Body of pancreas (tissue), 4 donors: Measurements from ENCODE around the gene COL23A1. TPM values are rescaled to one million over a fixed set of nuclear protein-coding genes. Genes with fewer than 3 reads are reported as not detected.

Experiments used
- ATAC-seq: fragments of 150-250 bp; one replicate; pipeline ENCODE4 v1.9.1; 2016
- DNase-seq, 4 donors: peaks; one replicate each; pipeline ENCODE4 v3.0.0-alpha.2; 2019
- H3K27ac ChIP-seq, 4 donors: fragments of 200-600 bp; sonication (generic); 1 replicate in 3 of 4; 2 replicates in 1 of 4; pipeline versions ENCODE4 v1.5.1 to v1.6.1; 2016 to 2019; ENCODE audit warnings: mild to moderate bottlenecking in 1 of 4, mixed read lengths in 1 of 4, moderate library complexity in 1 of 4
- H3K27me3 ChIP-seq, 2 donors: fragments of 200-600 bp; sonication (generic); one replicate each; pipeline ENCODE4 v1.6.0; 2016; ENCODE audit warnings: mild to moderate bottlenecking in 1 of 2
- H3K36me3 ChIP-seq, 2 donors: fragments of 200-600 bp; sonication (generic); replicated peaks in 1 of 2; 2 replicates each; pipeline ENCODE4 v1.5.1; 2016; ENCODE audit warnings: low read depth in 2 of 2; ENCODE audit not compliant: insufficient read depth in 1 of 2
- H3K4me1 ChIP-seq: fragments of 200-600 bp; sonication (generic); one replicate; pipeline ENCODE4 v1.6.0; 2016
- H3K4me3 ChIP-seq, 2 donors: fragments of 200-600 bp; sonication (generic); 1 replicate in 1 of 2; 2 replicates in 1 of 2; pipeline ENCODE4 v1.5.1; 2016 to 2019
- H3K9me3 ChIP-seq, 3 donors: fragments of 200-600 bp; sonication (generic); 1 replicate in 2 of 3; 2 replicates in 1 of 3; pipeline ENCODE4 v1.5.1; 2016
- CTCF ChIP-seq, 7 experiments: fragments of 450-650 bp in 4 of 7; fragments of 200-600 bp in 3 of 7; sonication (generic) in 3 of 7; IDR thresholded peaks; one replicate each; pipeline ENCODE4 v1.5.1; 2016 to 2019; ENCODE audit warnings: antibody characterized with exemption in 7 of 7
- POLR2A ChIP-seq, 3 donors: fragments of 450-650 bp; IDR thresholded peaks; one replicate each; pipeline ENCODE4 v1.6.1; 2016; ENCODE audit warnings: antibody characterized with exemption in 3 of 3, mild to moderate bottlenecking in 2 of 3
- WGBS, 2 donors: methylation state at CpG; one replicate each; pipeline ENCODE4 v1.1.5; 2017; 5-methylcytosine and 5-hydroxymethylcytosine counted together
- intact Hi-C: fragments of 100-400 bp; cut with DNase I; formaldehyde crosslinking; loops from one replicate; pipeline ENCODE4 v1.15.1; 2023
- total RNA-seq, 2 donors: library from RNA; depleted of rRNA; stranded (reverse); fragments of >200 nt; gene quantifications; one replicate each; pipeline ENCODE4 v1.1.0, GENCODE V29; 2016

The COL23A1 gene
- total RNA-seq, 2 donors from 2014 or later = not detected

- TF ChIP-seq POLR2A (IDR thresholded peaks at IDR 0.05) = no peak
- no peak for TF ChIP-seq CTCF (IDR thresholded peaks at IDR 0.05)
- no peak overlapping the region for H3K4me3 ChIP-seq
- peaks cover 14% of the 10 kb centered on the region for H3K4me1 ChIP-seq
- H3K27me3 ChIP-seq = no peaks in the 10 kb centered on the region
- 42 to 50% methylated on average over 7 of the region's 7 CpGs for WGBS, 2 donors
- no peak overlapping the region for H3K27ac ChIP-seq
- ATAC-seq = no peak
- intact Hi-C loops = no loop called here
- H3K36me3 ChIP-seq = no peaks in the 10 kb centered on the region
- no peak for DNase-seq
- H3K9me3 ChIP-seq = no peaks in the 10 kb centered on the region
Measured at GRCh38 chr5:178473854-178474253, 116.3 kb downstream of the COL23A1 start.

GRCh38 chr5:178472138-178472537 lies 118.1 kb downstream of the COL23A1 start:
- WGBS, 2 donors = 57 to 59% methylated on average over 4 of the region's 4 CpGs
- ATAC-seq (no peak), DNase-seq (no peak)
- H3K4me1 ChIP-seq = peaks cover 14% of the 10 kb centered on the region
- H3K36me3 ChIP-seq = no peaks in the 10 kb centered on the region
- intact Hi-C loops = no loop called here
- no peak overlapping the region for H3K4me3 ChIP-seq
- no peaks in the 10 kb centered on the region for H3K9me3 ChIP-seq
- TF ChIP-seq POLR2A (IDR thresholded peaks at IDR 0.05) (no peak), CTCF (IDR thresholded peaks at IDR 0.05) (no peak)
- H3K27ac ChIP-seq = no peak overlapping the region
- no peaks in the 10 kb centered on the region for H3K27me3 ChIP-seq

GRCh38 chr5:178471711-178472110 lies 118.5 kb downstream of the COL23A1 start:
- 70 to 73% methylated on average over 8 of the region's 8 CpGs for WGBS, 2 donors
- TF ChIP-seq CTCF (IDR thresholded peaks at IDR 0.05) (no peak), POLR2A (IDR thresholded peaks at IDR 0.05) (no peak)
- Histone ChIP-seq H3K27me3 (no peaks in the 10 kb centered on the region), H3K36me3 (no peaks in the 10 kb centered on the region), H3K4me3 (no peak overlapping the region), H3K4me1 (peaks cover 14% of the 10 kb centered on the region), H3K27ac (no peak overlapping the region), H3K9me3 (no peaks in the 10 kb centered on the region)
- intact Hi-C loops = no loop called here
- ATAC-seq (no peak), DNase-seq (no peak)

- no peak for TF ChIP-seq CTCF (IDR thresholded peaks at IDR 0.05)
- Histone ChIP-seq H3K4me1 (peaks cover 14% of the 10 kb centered on the region), H3K27ac (no peak overlapping the region), H3K36me3 (no peaks in the 10 kb centered on the region), H3K9me3 (no peaks in the 10 kb centered on the region), H3K4me3 (no peak overlapping the region), H3K27me3 (no peaks in the 10 kb centered on the region)
- no peak for ATAC-seq
- no peak for DNase-seq
- WGBS, 2 donors = 64 to 78% methylated on average over 4 to 6 of the region's 6 CpGs
- intact Hi-C loops = no loop called here
Measured at GRCh38 chr5:178470760-178471025, 119.5 kb downstream of the COL23A1 start.

- Histone ChIP-seq H3K27ac (no peak overlapping the region), H3K4me3 (no peak overlapping the region), H3K9me3 (no peaks in the 10 kb centered on the region), H3K27me3 (no peaks in the 10 kb centered on the region), H3K4me1 (peaks cover 14% of the 10 kb centered on the region), H3K36me3 (no peaks in the 10 kb centered on the region)
- intact Hi-C loops = no loop called here
- DNase-seq (no peak), ATAC-seq (no peak)
- TF ChIP-seq POLR2A (IDR thresholded peaks at IDR 0.05) = no peak
- no peak for TF ChIP-seq CTCF (IDR thresholded peaks at IDR 0.05)
- 46 to 49% methylated on average over 16 to 18 of the region's 18 CpGs for WGBS, 2 donors
Measured at GRCh38 chr5:178469975-178470759, 120.0 kb downstream of the COL23A1 start.
